Measurements from ENCODE around the gene KCTD7. TPM values are rescaled to one million over a fixed set of nuclear protein-coding genes. Genes with fewer than 3 reads are reported as not detected.

The KCTD7 gene
- total RNA-seq, 3 donors from 2014 or later, result 7.4 to 24.8 (median 8.5) TPM

- Histone ChIP-seq H3K9me3 (no peaks in the 10 kb centered on the region), H3K4me1 (ENCODE audit: low read depth) (no peaks in the 10 kb centered on the region), H3K4me3 (no peak overlapping the region), H3K36me3 (ENCODE audit: low read depth) (no peaks in the 10 kb centered on the region)
- no peak for ATAC-seq
- TF ChIP-seq CTCF (IDR thresholded peaks at IDR 0.05), result no peak
- intact Hi-C loops (cut with DNase I, micrococcal nuclease), result no loop called here
- no peak for DNase-seq
Observed at GRCh38 chr7:66666313-66666952, 37.8 kb downstream of the KCTD7 start.

GRCh38 chr7:66667023-66667728 lies 38.5 kb downstream of the KCTD7 start:
- Histone ChIP-seq H3K4me1 (ENCODE audit: low read depth) (no peaks in the 10 kb centered on the region), H3K9me3 (no peaks in the 10 kb centered on the region), H3K36me3 (ENCODE audit: low read depth) (no peaks in the 10 kb centered on the region), H3K4me3 (no peak overlapping the region)
- ATAC-seq (no peak), DNase-seq (no peak)
- intact Hi-C loops (cut with DNase I, micrococcal nuclease), result no loop called here
- TF ChIP-seq CTCF (IDR thresholded peaks at IDR 0.05), result no peak

- Histone ChIP-seq H3K9me3 (no peaks in the 10 kb centered on the region), H3K36me3 (ENCODE audit: low read depth) (no peaks in the 10 kb centered on the region), H3K4me3 (no peak overlapping the region), H3K4me1 (ENCODE audit: low read depth) (no peaks in the 10 kb centered on the region)
- ATAC-seq (no peak), DNase-seq (no peak)
- intact Hi-C loops (cut with DNase I, micrococcal nuclease), result no loop called here
- no peak for TF ChIP-seq CTCF (IDR thresholded peaks at IDR 0.05)
Observed at GRCh38 chr7:66668112-66668511, 39.4 kb downstream of the KCTD7 start.

GRCh38 chr7:66668677-66669076 lies 40.0 kb downstream of the KCTD7 start:
- TF ChIP-seq CTCF (IDR thresholded peaks at IDR 0.05), result no peak
- H3K9me3 ChIP-seq, result no peaks in the 10 kb centered on the region
- H3K4me1 ChIP-seq (ENCODE audit: low read depth), result no peaks in the 10 kb centered on the region

GRCh38 chr7:66669088-66669487 lies 40.4 kb downstream of the KCTD7 start:
- intact Hi-C loops (cut with DNase I, micrococcal nuclease), result no loop called here
- no peak for DNase-seq
- H3K4me1 ChIP-seq (ENCODE audit: low read depth), result no peaks in the 10 kb centered on the region
- TF ChIP-seq CTCF (IDR thresholded peaks at IDR 0.05), result no peak
- H3K9me3 ChIP-seq, result no peaks in the 10 kb centered on the region
- no peak for ATAC-seq
- no peak overlapping the region for H3K4me3 ChIP-seq
- no peaks in the 10 kb centered on the region for H3K36me3 ChIP-seq (ENCODE audit: low read depth)

More at GRCh38 chr7:66668677-66669076, 40.0 kb downstream of the KCTD7 start:
- Histone ChIP-seq H3K36me3 (ENCODE audit: low read depth) (no peaks in the 10 kb centered on the region), H3K4me3 (no peak overlapping the region)
- ATAC-seq (no peak), DNase-seq (no peak)
- intact Hi-C loops (cut with DNase I, micrococcal nuclease), result no loop called here
